GM15510 (cell line): ENCODE results near the gene KRI1.

Experiments used
- POLR2A ChIP-seq: IDR thresholded peaks from 3 replicates; pipeline ENCODE4 v1.6.1; 2011; ENCODE audit warnings: borderline replicate concordance; ENCODE audit not compliant: insufficient read length; ENCODE audit errors: extremely low read depth

The KRI1 gene

DNA sequence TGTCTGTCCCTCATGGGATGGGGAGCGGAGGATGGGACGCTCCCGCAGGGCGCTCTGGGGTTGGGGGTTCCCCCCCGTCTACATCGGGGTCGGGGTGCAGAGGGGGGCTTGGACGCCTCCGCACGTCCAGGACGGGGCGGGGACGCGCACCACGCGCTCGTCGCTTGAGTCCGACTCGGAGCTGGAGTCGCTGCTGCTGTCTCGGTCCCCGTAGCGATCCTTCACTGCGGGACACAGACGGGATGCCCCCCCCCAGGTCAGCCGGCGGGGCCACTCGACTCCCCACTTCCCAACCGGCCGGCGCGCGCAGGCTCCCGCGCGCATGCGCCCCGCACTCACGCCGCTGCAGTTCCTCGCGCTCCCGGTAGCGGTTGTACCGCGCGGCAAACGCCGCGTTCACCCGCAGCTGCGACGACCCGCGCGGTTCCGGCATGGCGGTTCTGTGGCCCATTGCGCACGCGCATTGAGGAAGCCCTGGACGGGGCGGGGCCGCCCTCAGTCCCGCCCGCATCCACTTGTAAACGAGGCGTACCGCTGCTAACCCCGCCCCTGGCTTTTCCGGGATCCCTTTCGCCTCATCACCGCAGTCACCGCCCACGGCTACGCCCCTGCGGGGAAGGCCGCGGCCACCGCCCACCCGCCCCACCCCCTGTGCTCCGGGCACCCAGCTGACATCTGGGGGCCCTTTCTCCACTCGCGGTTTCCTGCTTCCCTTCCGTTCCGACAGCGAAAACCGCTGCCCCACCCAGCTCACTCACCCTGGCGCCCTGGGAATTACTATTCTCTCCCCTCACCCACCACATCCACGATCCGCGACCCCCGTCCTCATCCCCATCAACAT lies at the start of gene KRI1:
Gene KRI1 (minus strand): TSS at position 444 of the 841 bp plus-strand sequence. CDS start 11 bp downstream, at position 433.
- peak; percentile 80 for TF ChIP-seq POLR2A

- TF ChIP-seq POLR2A = no peak
Observed at GRCh38 chr19:10612499-10613119, 46.8 kb upstream of the KRI1 start.

- no peak for TF ChIP-seq POLR2A
Observed at GRCh38 chr19:10611907-10612306, 46.1 kb upstream of the KRI1 start.

DNA sequence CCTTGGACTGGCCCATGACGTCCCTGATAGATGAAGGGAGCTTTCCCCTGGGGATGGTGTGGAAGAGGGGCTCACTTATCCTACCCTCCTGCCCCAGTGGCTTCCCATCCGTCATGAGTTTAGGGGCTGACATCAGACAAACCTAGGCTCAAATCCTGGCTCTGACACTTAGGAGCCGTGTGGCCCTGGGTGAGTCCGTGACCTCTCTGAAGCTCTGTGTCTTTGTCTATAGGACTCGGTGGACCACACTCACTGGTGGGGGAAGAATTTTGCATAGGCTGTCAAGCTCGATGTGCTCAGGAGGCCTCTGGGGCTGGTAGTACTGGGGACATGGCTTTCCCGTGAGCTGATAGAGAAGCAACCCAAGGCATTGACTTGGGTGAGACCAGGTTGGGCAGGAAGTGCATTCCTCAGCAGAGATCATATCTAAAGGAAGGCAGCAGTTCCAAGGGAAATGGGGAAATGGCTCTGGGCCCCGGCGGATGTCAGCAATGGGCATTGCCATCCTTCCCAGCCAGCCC lies 38.7 kb upstream of the KRI1 start:
- peak; percentile 32 for TF ChIP-seq POLR2A

DNA sequence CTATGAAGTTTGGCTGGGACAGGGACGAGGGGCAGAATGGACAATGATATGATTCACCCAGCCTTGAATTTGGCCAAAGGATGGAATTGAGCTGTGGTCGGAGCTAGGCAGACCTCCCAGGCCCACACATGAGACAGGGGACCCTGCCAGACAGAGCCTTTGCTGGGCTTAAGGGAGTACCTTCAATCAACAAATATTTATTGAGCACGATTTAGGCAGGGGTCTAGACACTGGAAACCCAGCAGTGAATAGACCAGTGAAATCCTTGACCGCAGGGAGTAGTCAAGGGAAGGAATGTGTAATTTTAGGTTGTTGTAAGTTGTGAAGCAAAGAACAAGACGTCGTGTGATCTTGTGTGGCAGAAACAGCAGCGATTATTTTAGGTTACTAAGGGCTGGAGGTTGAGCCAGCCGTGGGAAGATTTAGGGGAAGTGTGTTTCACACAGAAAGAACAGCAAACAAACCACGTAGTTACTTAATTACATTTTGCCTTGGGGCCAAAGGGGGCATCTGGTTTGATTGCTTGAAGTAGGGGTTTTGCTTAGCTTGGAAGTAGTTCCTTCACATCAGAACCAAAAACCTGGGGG lies 38.2 kb upstream of the KRI1 start:
- no peak for TF ChIP-seq POLR2A

DNA sequence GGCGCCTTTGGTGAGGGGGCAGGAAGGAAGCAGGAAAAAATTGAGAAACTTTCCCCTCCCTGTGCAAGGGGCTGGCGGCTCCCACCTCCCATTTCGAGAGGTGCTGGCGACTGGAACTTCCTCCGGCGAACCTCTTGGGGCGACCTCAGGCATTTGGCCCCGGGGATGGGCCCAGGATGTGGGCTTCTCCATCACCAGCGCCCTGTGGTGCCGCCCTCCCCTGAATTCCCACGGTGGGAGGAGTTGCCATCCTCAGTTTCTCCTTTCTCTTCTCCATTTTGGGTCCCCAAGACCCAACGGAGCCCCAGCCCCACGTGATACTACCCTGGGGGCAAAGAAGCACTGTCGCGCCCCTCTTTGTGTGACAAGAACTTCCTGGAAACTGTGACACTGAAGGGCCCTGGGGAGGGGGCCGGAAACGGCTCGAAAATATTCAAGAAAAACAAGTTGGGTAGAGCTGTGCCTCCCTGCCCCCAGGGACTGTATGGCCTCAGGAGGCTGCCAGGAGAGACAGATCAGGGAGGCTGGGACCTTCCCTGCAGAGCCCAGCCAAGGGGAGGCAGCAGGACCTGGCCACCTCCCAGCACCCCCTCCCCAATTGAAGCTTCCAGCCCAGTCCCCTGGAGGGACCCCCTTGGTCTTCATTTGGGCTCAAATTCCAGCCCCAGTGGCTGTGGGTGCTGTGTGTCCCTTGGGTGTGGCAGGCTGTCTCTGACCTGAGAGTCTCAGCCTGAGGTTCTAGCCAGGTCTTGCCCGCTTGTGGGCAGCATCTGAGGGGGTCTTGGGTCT lies 37.5 kb upstream of the KRI1 start:
- no peak for TF ChIP-seq POLR2A

GRCh38 chr19:10602330-10603083 lies 36.7 kb upstream of the KRI1 start:
- peak; percentile 69 for TF ChIP-seq POLR2A

DNA sequence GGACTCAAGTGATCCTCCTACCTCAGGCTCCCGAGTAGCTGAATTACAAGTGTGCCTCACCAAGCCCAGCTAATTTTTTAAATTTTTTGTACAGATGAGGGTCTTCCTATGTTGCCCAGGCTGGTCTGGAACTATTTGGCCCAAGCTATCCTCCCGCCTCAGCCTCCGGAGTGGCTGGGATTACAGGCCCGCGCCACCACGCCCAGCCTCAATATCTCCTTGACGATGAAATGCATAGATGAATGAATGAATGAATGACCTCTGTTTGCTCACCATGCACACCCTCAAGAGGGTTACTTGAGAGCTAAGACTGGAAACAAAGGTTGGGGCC lies 36.2 kb upstream of the KRI1 start:
- TF ChIP-seq POLR2A = no peak

GRCh38 chr19:10600149-10600548 lies 34.3 kb upstream of the KRI1 start:
- no peak for TF ChIP-seq POLR2A

GRCh38 chr19:10593820-10594637 lies 28.2 kb upstream of the KRI1 start:
- TF ChIP-seq POLR2A = no peak

DNA sequence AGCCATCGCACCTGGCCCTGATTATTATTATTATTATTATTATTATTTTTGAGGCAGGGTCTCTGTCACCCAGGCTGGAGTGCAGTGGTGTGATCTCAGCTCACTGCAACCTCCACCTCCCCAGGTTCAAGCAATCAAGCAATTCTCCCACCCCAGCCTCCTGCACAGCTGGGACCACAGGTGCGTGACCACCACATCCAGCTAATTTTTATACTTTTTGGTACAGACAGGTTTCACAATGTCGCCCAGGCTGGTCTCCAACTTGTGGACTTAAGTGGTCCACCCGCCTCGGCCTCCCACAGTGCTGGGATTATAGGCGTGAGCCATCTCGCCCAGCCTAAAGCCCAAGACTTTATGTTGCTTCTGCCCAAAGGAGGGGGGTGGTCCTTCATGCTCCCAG lies 27.3 kb upstream of the KRI1 start:
- no peak for TF ChIP-seq POLR2A

GRCh38 chr19:10587839-10588150 lies 22.0 kb upstream of the KRI1 start:
- TF ChIP-seq POLR2A = no peak

DNA sequence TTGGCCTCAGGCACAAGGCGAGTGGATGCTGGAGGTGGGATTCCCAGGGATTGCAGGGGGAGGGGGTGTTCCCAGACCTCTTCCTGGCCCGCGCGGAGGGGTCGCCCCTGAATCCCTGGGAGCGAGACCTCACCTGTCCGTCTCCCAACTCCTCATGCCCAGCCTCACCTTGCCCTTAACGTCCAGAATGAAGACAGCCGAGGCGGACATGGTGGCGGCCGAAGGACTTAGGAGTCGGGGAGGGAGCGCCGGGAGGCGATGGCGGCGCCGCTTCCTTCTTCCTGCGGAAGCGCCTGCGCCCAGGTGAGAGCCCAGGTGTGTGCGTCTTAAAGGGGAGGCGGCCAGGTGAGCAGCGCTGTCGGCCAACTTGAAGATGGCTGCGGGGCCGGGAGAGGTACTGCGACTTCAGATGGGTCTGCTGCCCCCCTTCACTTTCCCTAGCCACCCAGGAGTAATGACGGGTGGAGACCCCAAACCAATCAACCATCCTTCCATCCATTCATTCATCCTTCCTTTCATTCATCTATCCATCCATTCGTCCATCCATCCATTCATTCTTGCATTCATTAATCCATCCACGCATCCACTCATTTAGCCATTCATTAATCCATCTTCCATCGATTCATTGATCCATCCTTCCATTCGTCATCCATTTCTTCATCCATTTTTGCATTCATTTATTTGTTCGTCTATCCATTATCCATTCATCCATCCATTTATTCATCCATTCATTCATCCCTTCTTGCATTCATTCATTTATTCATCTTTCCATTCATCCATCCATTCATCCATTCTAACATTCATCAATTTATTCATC lies 21.4 kb upstream of the KRI1 start, which contains the start of gene AP1M2:
Gene AP1M2 (minus strand): TSS at position 291 of the 817 bp plus-strand sequence. CDS start 81 bp downstream, at position 210.
- no peak for TF ChIP-seq POLR2A
